ENCODE measurements around the gene WDR5. TPM values are rescaled to one million over a fixed set of nuclear protein-coding genes. Genes with fewer than 3 reads are reported as not detected.

The WDR5 gene
- total RNA-seq, 1 experiment from 2014 or later, result 62.5 TPM

DNA sequence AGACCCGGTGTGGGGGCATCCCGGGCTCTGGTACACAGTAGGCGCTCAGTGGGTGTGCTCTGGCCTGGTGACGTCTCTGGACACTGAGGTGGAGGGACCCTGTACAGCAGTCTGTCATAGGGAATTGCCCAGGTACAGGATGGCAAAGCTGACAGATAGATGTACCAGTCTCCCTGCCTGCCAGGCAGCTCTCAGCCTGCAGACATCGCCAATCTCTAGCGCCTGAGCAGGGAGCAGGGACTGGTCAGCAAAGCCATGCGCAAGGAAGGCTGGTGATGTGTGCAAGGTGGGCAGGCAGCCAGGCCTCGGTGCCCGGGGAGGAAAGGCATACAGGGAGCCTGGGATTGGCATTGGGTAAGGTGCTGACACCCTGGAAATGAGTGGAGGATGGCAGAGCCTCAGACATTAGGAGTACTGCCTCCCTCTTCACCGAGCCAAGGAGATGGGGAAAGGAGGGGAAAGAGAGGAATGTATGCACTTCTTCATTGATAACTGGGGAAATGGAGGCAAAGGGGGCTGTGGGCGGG is 34.2 kb upstream of the WDR5 start (continued):
- TF ChIP-seq, protein P1, sequence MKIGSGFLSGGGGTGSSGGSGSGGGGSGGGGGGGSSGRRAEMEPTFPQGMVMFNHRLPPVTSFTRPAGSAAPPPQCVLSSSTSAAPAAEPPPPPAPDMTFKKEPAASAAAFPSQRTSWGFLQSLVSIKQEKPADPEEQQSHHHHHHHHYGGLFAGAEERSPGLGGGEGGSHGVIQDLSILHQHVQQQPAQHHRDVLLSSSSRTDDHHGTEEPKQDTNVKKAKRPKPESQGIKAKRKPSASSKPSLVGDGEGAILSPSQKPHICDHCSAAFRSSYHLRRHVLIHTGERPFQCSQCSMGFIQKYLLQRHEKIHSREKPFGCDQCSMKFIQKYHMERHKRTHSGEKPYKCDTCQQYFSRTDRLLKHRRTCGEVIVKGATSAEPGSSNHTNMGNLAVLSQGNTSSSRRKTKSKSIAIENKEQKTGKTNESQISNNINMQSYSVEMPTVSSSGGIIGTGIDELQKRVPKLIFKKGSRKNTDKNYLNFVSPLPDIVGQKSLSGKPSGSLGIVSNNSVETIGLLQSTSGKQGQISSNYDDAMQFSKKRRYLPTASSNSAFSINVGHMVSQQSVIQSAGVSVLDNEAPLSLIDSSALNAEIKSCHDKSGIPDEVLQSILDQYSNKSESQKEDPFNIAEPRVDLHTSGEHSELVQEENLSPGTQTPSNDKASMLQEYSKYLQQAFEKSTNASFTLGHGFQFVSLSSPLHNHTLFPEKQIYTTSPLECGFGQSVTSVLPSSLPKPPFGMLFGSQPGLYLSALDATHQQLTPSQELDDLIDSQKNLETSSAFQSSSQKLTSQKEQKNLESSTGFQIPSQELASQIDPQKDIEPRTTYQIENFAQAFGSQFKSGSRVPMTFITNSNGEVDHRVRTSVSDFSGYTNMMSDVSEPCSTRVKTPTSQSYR (CRISPR knock-in tag; IDR thresholded peaks at IDR 0.05), result no peak
- TF ChIP-seq, protein P2, sequence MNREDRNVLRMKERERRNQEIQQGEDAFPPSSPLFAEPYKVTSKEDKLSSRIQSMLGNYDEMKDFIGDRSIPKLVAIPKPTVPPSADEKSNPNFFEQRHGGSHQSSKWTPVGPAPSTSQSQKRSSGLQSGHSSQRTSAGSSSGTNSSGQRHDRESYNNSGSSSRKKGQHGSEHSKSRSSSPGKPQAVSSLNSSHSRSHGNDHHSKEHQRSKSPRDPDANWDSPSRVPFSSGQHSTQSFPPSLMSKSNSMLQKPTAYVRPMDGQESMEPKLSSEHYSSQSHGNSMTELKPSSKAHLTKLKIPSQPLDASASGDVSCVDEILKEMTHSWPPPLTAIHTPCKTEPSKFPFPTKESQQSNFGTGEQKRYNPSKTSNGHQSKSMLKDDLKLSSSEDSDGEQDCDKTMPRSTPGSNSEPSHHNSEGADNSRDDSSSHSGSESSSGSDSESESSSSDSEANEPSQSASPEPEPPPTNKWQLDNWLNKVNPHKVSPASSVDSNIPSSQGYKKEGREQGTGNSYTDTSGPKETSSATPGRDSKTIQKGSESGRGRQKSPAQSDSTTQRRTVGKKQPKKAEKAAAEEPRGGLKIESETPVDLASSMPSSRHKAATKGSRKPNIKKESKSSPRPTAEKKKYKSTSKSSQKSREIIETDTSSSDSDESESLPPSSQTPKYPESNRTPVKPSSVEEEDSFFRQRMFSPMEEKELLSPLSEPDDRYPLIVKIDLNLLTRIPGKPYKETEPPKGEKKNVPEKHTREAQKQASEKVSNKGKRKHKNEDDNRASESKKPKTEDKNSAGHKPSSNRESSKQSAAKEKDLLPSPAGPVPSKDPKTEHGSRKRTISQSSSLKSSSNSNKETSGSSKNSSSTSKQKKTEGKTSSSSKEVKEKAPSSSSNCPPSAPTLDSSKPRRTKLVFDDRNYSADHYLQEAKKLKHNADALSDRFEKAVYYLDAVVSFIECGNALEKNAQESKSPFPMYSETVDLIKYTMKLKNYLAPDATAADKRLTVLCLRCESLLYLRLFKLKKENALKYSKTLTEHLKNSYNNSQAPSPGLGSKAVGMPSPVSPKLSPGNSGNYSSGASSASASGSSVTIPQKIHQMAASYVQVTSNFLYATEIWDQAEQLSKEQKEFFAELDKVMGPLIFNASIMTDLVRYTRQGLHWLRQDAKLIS (CRISPR knock-in tag; IDR thresholded peaks at IDR 0.05; ENCODE audit: borderline replicate concordance), result no peak
- TF ChIP-seq, protein P3, sequence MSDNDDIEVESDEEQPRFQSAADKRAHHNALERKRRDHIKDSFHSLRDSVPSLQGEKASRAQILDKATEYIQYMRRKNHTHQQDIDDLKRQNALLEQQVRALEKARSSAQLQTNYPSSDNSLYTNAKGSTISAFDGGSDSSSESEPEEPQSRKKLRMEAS (CRISPR knock-in tag; IDR thresholded peaks at IDR 0.05), result no peak

DNA sequence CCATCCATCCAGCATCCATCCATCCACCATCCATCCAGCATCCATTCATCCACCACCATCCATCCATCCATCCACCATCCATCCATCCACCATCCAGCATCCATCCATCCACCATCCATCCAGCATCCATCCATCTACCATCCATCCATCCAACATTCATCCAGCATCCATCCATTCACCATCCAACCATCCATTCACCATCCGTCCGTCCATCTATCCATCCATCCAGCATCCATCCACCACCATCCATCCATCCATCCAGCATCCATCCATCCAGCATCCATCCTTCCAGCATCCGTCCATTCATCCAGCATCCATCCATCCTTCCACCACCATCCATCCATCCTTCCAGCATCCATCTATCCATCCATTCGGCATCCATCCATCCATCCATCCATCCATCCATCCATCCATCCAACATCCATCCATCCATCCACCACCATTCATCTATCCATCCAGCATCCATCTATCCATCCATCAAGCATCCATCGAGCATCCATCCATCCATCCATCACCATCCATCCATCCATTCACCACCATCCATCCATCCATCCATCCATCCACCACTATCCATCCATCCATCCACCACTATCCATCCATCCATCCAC is 32.4 kb upstream of the WDR5 start:
- ChIA-PET CTCF (no interaction called here), POLR2A (no interaction called here)
- Mint-ChIP-seq H3K4me3 (no peak overlapping the region), H3K27ac (no peak overlapping the region), H3K4me1 (no peaks in the 10 kb centered on the region), H3K9me3 (peaks cover 29% of the 10 kb centered on the region), H3K36me3 (peaks cover 10% of the 10 kb centered on the region; the same call in 1 of the 2 replicates), H3K27me3 (ENCODE audit: low read depth) (peaks cover 11% of the 10 kb centered on the region)
- ATAC-seq, result no peak
- DNase-seq (ENCODE audit: low spot score), result no peak
- no peak for TF ChIP-seq MXD4 (CRISPR knock-in tag; IDR thresholded peaks at IDR 0.05; ENCODE audit: borderline replicate concordance)
- no peak for TF ChIP-seq ATF1 (CRISPR knock-in tag; IDR thresholded peaks at IDR 0.05)
- TF ChIP-seq, protein P2 (CRISPR knock-in tag; IDR thresholded peaks at IDR 0.05; ENCODE audit: borderline replicate concordance), result no peak
- TF ChIP-seq NR2C2 (CRISPR knock-in tag; IDR thresholded peaks at IDR 0.05), result no peak
- TF ChIP-seq, protein P4, sequence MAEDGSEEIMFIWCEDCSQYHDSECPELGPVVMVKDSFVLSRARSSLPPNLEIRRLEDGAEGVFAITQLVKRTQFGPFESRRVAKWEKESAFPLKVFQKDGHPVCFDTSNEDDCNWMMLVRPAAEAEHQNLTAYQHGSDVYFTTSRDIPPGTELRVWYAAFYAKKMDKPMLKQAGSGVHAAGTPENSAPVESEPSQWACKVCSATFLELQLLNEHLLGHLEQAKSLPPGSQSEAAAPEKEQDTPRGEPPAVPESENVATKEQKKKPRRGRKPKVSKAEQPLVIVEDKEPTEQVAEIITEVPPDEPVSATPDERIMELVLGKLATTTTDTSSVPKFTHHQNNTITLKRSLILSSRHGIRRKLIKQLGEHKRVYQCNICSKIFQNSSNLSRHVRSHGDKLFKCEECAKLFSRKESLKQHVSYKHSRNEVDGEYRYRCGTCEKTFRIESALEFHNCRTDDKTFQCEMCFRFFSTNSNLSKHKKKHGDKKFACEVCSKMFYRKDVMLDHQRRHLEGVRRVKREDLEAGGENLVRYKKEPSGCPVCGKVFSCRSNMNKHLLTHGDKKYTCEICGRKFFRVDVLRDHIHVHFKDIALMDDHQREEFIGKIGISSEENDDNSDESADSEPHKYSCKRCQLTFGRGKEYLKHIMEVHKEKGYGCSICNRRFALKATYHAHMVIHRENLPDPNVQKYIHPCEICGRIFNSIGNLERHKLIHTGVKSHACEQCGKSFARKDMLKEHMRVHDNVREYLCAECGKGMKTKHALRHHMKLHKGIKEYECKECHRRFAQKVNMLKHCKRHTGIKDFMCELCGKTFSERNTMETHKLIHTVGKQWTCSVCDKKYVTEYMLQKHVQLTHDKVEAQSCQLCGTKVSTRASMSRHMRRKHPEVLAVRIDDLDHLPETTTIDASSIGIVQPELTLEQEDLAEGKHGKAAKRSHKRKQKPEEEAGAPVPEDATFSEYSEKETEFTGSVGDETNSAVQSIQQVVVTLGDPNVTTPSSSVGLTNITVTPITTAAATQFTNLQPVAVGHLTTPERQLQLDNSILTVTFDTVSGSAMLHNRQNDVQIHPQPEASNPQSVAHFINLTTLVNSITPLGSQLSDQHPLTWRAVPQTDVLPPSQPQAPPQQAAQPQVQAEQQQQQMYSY (CRISPR knock-in tag; IDR thresholded peaks at IDR 0.05), result no peak
